GM12801 (cell line): ENCODE measurements around the gene TANGO2.

Experiments used
- TF ChIP-seq, protein P1 (sequence below): IDR thresholded peaks from one replicate; pipeline ENCODE4 v1.5.1; 2011; ENCODE audit warnings: control low read depth; ENCODE audit not compliant: insufficient read length; ENCODE audit errors: extremely low read depth

TANGO2 gene, protein sequence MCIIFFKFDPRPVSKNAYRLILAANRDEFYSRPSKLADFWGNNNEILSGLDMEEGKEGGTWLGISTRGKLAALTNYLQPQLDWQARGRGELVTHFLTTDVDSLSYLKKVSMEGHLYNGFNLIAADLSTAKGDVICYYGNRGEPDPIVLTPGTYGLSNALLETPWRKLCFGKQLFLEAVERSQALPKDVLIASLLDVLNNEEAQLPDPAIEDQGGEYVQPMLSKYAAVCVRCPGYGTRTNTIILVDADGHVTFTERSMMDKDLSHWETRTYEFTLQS

DNA sequence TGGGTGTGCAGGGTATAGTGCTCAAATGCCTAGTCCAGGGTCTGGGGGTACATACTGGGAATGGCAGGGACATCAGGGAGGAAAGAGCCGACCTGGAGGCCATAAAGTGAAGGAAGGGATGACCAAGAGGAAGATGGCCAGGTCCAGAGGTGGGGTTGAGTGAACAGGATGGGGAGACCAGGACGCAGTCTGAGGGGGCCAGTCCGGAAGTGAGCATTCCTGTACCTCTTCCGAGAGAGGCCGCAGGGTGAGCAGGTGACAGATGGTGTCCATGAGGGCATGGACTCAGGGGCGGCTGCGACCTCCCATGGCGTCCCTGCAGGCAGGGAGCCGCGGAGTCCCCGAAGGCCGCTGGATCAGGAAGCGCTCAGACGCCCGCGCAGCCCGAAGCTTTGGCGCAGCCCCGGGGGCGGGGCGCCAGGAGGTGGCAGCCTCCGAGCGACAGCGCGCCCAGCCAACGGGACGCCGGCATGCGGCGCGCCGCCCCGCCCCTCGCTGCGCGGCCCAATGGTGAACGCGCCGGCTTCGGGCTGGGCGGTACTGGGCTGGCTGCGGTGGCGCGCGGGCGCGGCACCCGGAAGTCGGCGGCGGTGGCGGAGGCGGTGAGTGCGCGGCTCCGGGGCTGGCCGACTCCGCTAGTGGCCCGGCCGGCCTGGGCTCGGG is at the start of gene TANGO2:
TSS of gene TANGO2 (plus strand) at position 578 of the 663 bp plus-strand sequence. CDS start 15,689 bp downstream, outside the sequence.
- TF ChIP-seq, protein P1, sequence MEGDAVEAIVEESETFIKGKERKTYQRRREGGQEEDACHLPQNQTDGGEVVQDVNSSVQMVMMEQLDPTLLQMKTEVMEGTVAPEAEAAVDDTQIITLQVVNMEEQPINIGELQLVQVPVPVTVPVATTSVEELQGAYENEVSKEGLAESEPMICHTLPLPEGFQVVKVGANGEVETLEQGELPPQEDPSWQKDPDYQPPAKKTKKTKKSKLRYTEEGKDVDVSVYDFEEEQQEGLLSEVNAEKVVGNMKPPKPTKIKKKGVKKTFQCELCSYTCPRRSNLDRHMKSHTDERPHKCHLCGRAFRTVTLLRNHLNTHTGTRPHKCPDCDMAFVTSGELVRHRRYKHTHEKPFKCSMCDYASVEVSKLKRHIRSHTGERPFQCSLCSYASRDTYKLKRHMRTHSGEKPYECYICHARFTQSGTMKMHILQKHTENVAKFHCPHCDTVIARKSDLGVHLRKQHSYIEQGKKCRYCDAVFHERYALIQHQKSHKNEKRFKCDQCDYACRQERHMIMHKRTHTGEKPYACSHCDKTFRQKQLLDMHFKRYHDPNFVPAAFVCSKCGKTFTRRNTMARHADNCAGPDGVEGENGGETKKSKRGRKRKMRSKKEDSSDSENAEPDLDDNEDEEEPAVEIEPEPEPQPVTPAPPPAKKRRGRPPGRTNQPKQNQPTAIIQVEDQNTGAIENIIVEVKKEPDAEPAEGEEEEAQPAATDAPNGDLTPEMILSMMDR, result no peak

DNA sequence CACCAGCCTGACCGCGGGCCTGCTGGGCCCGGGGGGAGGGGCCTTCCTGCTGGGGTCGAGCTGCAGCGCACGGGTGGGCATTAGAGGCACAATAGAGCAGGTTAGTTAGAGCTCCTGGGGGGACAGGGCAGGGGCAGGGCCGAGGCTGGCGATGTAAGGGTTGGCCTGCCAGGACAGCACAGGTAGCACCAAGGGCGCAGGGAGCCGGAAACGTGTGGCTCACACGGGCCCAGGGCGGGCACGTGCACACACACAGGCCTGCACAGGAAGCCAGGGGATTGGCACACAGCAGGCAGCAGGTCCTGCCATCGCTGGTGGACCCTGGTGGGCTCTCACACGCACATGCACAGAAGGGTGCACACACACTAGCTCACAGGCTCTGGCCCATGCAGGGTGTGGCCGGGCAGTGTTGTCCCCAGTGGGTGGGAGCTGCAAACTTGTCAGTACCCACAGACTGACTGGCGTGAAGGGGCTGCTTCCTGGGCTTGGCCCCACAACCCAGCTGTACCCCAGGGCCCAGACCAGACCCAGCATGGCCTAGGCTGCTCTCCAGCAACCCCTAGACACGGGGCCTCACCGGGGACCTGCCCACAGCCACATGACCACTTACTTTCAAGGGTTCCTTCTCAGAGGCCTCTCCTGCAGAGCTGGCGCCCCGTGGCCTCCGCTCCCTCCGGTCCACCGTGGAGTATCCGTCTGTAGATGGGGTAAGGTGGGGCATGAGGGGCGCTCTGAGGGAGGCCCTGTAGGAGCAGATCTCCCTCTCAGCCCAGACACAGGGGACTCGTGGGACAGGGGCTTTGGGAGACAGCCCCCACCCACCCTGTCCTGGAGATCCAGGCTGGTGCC is 49.4 kb upstream of the TANGO2 start:
- TF ChIP-seq, protein P1, result no peak

GRCh38 chr22:19972251-19972650 is 48.7 kb upstream of the TANGO2 start:
- TF ChIP-seq, protein P1, result no peak

GRCh38 chr22:19972652-19973550 is 48.0 kb upstream of the TANGO2 start:
- TF ChIP-seq, protein P1, result no peak

- TF ChIP-seq, protein P1, result no peak
These were observed 47.2 kb upstream of the TANGO2 start for GRCh38 chr22:19973551-19974267.

DNA sequence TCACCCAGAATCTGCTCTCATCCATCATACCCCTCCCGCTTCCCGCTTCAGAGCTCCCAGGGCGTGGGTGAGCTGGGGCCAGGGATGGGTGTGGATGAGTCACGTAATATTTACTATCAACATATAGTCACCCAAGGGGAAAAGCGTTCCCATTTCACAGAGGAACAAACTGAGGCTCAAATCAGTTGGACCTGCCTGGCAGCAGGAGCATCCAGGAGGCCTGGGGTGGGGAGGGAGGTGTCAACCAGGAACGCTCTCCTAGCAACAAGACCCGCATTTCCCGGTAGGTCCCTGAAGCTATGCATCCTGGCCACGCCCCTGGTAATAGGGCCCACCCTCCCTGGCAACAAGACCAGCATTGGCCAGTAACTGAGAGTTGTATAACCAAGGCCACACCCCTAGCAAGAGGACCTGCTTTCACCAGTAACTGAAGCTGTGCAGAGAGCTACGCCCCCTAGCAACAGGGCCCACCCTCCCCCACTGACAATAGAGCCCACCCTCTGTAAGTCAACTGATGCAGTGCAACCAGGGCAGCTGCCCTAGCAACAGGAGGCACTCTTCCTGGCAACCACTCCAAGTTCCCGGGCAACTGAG is 46.5 kb upstream of the TANGO2 start:
- TF ChIP-seq, protein P1, result no peak
